Anterior cingulate cortex (tissue), 58 donors: ENCODE data around the gene SLC12A9.
"Not testable (repeated sequence)": the region's sequence is repeated elsewhere in the genome, so short reads cannot be mapped to it uniquely, and the experiment has no call there.

Experiments used
- DNase-seq, 58 donors: peaks; one replicate each; lab custom pipeline; 2025; lab: John Stamatoyannopoulos, UW

SLC12A9 gene

GRCh38 chr7:100824499-100825214, 27.9 kb upstream of the SLC12A9 start:
- DNase-seq = no peak

GRCh38 chr7:100825215-100825671, 27.3 kb upstream of the SLC12A9 start:
- DNase-seq = no peak

GRCh38 chr7:100825751-100826513, 26.6 kb upstream of the SLC12A9 start:
- no peak for DNase-seq

- no peak for DNase-seq
Observed at GRCh38 chr7:100826514-100827329, 25.8 kb upstream of the SLC12A9 start.

- peak in 25 of 58 donors; percentile 2 to 47 (median 22) for DNase-seq
Observed at GRCh38 chr7:100827330-100828226, 24.9 kb upstream of the SLC12A9 start, which contains the start of gene EPHB4. Gene EPHB4, minus strand, starts transcription at chr7:100827523. Its CDS starts 493 bp downstream, at chr7:100827030.

GRCh38 chr7:100829150-100829716, 23.3 kb upstream of the SLC12A9 start:
- no peak for DNase-seq

GRCh38 chr7:100830396-100830795, 22.1 kb upstream of the SLC12A9 start:
- no peak for DNase-seq

- no peak for DNase-seq
Observed at GRCh38 chr7:100832281-100832633, 20.3 kb upstream of the SLC12A9 start.

GRCh38 chr7:100835903-100836811, 16.4 kb upstream of the SLC12A9 start:
- no peak for DNase-seq

- DNase-seq = no peak
Observed at GRCh38 chr7:100836812-100837098, 15.8 kb upstream of the SLC12A9 start.

- peak; percentile 31 to 95 (median 86) for DNase-seq
Observed at GRCh38 chr7:100837099-100837836, 15.2 kb upstream of the SLC12A9 start.

GRCh38 chr7:100839361-100839760, 13.2 kb upstream of the SLC12A9 start:
- DNase-seq = no peak

- no peak for DNase-seq
Observed at GRCh38 chr7:100840470-100841100, 11.9 kb upstream of the SLC12A9 start.

GRCh38 chr7:100847360-100847759, 5.2 kb upstream of the SLC12A9 start:
- no peak for DNase-seq

GRCh38 chr7:100854146-100854895, 1.8 kb downstream of the SLC12A9 start:
- no peak for DNase-seq

- not testable (repeated sequence) for DNase-seq
Observed at GRCh38 chr7:100854899-100855298, 2.4 kb downstream of the SLC12A9 start.

- DNase-seq = no peak
Observed at GRCh38 chr7:100855515-100855914, 3.0 kb downstream of the SLC12A9 start.
